ENCODE results near the gene CAVIN2. TPM values are rescaled to one million over a fixed set of nuclear protein-coding genes. Genes with fewer than 3 reads are reported as not detected.
A peak's percentile ranks its signal among the peaks of the same experiment; 100 is the strongest.

The CAVIN2 gene
- total RNA-seq (2014; rRNA removed), result 0.07 TPM in 1 of 2 replicates, not detected in the other
- Bru-seq, nascent RNA, result percentile 19 among the genes with signal in this experiment
- percentile 20 among the genes with signal in this experiment for BruChase-seq, experiment 1, labeled RNA remaining after a 6-hour chase
- percentile 19 among the genes with signal in this experiment for BruChase-seq, experiment 2, labeled RNA remaining after a 2-hour chase
- long read RNA-seq, result 0 reads

GRCh38 chr2:191846515-191847476, at the start of gene CAVIN2:
CAVIN2 (minus strand) TSS chr2:191847088; CDS start chr2:191846925, 163 bp downstream.
- no peaks in the 10 kb centered on the region for H3K36me3 ChIP-seq (ENCODE audit: low read depth, low read length)
- BruUV-seq (replicated peaks), result no TSS peak
- H3K9me2 ChIP-seq (replicated peaks; ENCODE audit: low read length), result no peaks in the 10 kb centered on the region
- no peak within 1 kb of the TSS for H3K9ac ChIP-seq (ENCODE audit: low read length)
- ChIA-PET POLR2A (ENCODE audit: unreplicated experiment) (interaction anchor here (0.6 kb wide), 1 partner anchor 79 kb away, joined by 3 read pairs; no protein-coding TSS in a partner anchor), CTCF (no interaction called here)
- peak within 1 kb of the TSS; percentile 12 for H3K4me2 ChIP-seq (ENCODE audit: low read length)
- H3K79me2 ChIP-seq (ENCODE audit: low read length), result no peaks in the 10 kb centered on the region
- H3K4me1 ChIP-seq (ENCODE audit: insufficient read depth, low read length), result peaks cover 4% of the 10 kb centered on the region; the same call in 1 of the 2 replicates
- no peaks in the 10 kb centered on the region for H3K9me3 ChIP-seq (ENCODE audit: low read length)
- no peaks in the 10 kb centered on the region for H4K20me1 ChIP-seq (ENCODE audit: low read length)
- H3K27me3 ChIP-seq (ENCODE audit: low read length), result no peaks in the 10 kb centered on the region
- H3K4me3 ChIP-seq (ENCODE audit: low read length), result no peak within 1 kb of the TSS
- intact Hi-C loops (cut with micrococcal nuclease), result no loop called here
- ATAC-seq (peak; percentile 84), DNase-seq (peak; percentile 60)
- H2AFZ ChIP-seq (ENCODE audit: low read length), result 0 out of 2 replicates have a peak within 1 kb of the TSS, but pooled peaks have one; percentile 8
- TF ChIP-seq CTCF (conservative IDR thresholded peaks at IDR 0.05; ENCODE audit: low read depth, low read length) (no peak), EZH2phosphoT487 (IDR thresholded peaks at IDR 0.05; ENCODE audit: borderline replicate concordance, low read length) (no peak), EZH2 (IDR thresholded peaks at IDR 0.05; ENCODE audit: low read length, unreplicated experiment) (no peak)
- no peak within 1 kb of the TSS for H3K27ac ChIP-seq (ENCODE audit: low read length)
- H3F3A ChIP-seq (ENCODE audit: low read length, unreplicated experiment), result no peaks in the 10 kb centered on the region

GRCh38 chr2:191895743-191896142, 48.9 kb upstream of the CAVIN2 start:
- no peak overlapping the region for H3K4me3 ChIP-seq (ENCODE audit: low read length)
- H3K9ac ChIP-seq (ENCODE audit: low read length), result no peak overlapping the region
- CTCF ChIA-PET, result no interaction called here
- ATAC-seq, result no peak
- peaks cover 44% of the 10 kb centered on the region for H3K4me1 ChIP-seq (ENCODE audit: insufficient read depth, low read length)
- DNase-seq, result no peak
- no peaks in the 10 kb centered on the region for H3K79me2 ChIP-seq (ENCODE audit: low read length)
- POLR2A ChIA-PET (ENCODE audit: unreplicated experiment), result no interaction called here
- H2AFZ ChIP-seq (ENCODE audit: low read length), result no peak overlapping the region; the same call in 1 of the 2 replicates
- H3K9me2 ChIP-seq (replicated peaks; ENCODE audit: low read length), result no peaks in the 10 kb centered on the region
- H3K27me3 ChIP-seq (ENCODE audit: low read length), result no peaks in the 10 kb centered on the region
- H3K4me2 ChIP-seq (ENCODE audit: low read length), result peak overlapping the region; percentile 64; the same call in 1 of the 2 replicates
- peak overlapping the region; percentile 74 for H3K27ac ChIP-seq (ENCODE audit: low read length)
- H3K36me3 ChIP-seq (ENCODE audit: low read depth, low read length), result no peaks in the 10 kb centered on the region
- TF ChIP-seq EZH2phosphoT487 (IDR thresholded peaks at IDR 0.05; ENCODE audit: borderline replicate concordance, low read length) (no peak), CTCF (conservative IDR thresholded peaks at IDR 0.05; ENCODE audit: low read depth, low read length) (no peak), EZH2 (IDR thresholded peaks at IDR 0.05; ENCODE audit: low read length, unreplicated experiment) (no peak)
- BruUV-seq (replicated peaks), result no TSS peak
- no peaks in the 10 kb centered on the region for H4K20me1 ChIP-seq (ENCODE audit: low read length)
- H3F3A ChIP-seq (ENCODE audit: low read length, unreplicated experiment), result no peaks in the 10 kb centered on the region
- H3K9me3 ChIP-seq (ENCODE audit: low read length), result 0 out of 2 replicates have a peak, but pooled peaks cover 6% of the 10 kb centered on the region
- intact Hi-C loops (cut with micrococcal nuclease), result no loop called here
